HG03066 (cell line): Measurements from ENCODE around the gene MAGOHB.

Source experiments
- ATAC-seq: cut with Tn5 transposase; IDR thresholded peaks from one replicate; pipeline ENCODE4 v1.9.1; 2021; ENCODE audit warnings: low read depth; ENCODE audit not compliant: unreplicated experiment

The MAGOHB gene

DNA sequence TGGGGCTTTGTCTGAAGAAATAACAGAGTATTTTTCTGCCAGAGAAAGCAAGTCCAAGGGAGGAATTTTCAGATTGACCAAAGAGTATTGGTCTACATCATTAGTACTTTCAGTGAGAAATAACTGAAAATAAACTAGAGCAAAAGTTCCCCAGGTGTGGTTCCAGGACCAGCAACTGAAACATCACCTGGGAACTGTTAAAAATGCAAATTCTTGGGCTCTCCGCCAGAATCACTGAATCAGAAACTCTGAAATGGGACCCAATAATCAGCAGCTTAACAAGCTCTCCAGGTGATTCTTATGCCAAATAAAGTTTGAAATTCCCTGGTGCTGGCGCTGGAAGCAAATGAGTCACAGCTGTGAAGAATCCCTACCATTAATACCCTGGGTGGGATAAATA lies 55.6 kb downstream of the MAGOHB start:
- ATAC-seq: peak; percentile 60

DNA sequence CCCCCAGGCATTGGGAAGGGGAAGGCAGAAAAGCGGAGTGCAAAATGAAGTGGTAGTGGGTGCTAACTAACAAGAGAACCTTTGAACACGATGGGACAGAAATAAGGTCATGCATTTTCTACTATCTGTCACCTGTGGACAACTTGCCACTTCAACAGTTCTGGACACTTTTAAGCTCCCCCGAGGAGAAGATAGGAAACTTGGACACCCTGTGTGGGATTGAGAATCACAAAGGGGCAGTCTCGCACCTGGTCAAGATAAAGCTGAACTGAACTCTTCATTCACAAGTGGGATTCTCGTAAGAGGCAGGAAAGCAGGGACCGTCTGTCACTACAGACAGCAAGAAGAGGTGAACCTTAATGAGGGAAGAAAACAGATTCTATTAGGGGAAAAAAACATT lies 56.1 kb downstream of the MAGOHB start:
- ATAC-seq: peak; percentile 13

GRCh38 chr12:10554756-10555481 lies 58.5 kb downstream of the MAGOHB start:
- no peak for ATAC-seq

- ATAC-seq: no peak
These were observed 59.1 kb downstream of the MAGOHB start for GRCh38 chr12:10554228-10554755.
